Keratinocyte (primary cell): Measurements from ENCODE around the gene GALNT13. TPM values are rescaled to one million over a fixed set of nuclear protein-coding genes. Genes with fewer than 3 reads are reported as not detected.

ENCODE experiments used
- DNase-seq: peaks from one replicate; pipeline ENCODE4 v3.0.0-alpha.2; 2011; ENCODE audit warnings: low read depth, missing footprints, low spot score
- FAIRE-seq: peaks from 2 replicates; lab custom pipeline; 2011; peaks lifted over from hg19 to GRCh38; lab: Jason Lieb, UNC
- H2AFZ ChIP-seq: 2 replicates; pipeline ENCODE4 v1.6.0; 2012; ENCODE audit warnings: low read length, control low read depth, inconsistent platforms; ENCODE audit not compliant: control insufficient read depth
- H3K27ac ChIP-seq: 2 replicates; pipeline ENCODE4 v1.5.1; 2011; ENCODE audit warnings: low read length; ENCODE audit not compliant: control insufficient read depth, insufficient read depth
- H3K27me3 ChIP-seq: 3 replicates; pipeline ENCODE4 v1.6.0; 2011; ENCODE audit warnings: low read length; ENCODE audit not compliant: control insufficient read depth, insufficient read depth; ENCODE audit errors: extremely low read depth
- H3K36me3 ChIP-seq, 2 experiments: 2 replicates in 1 of 2; 3 replicates in 1 of 2; pipeline ENCODE4 v1.5.1; 2011; ENCODE audit warnings: low read length in 2 of 2, mild to moderate bottlenecking in 1 of 2; ENCODE audit not compliant: control insufficient read depth in 2 of 2, insufficient read depth in 2 of 2; ENCODE audit errors: extremely low read depth in 1 of 2
- H3K4me1 ChIP-seq: 3 replicates; pipeline ENCODE4 v1.5.1; 2011; ENCODE audit warnings: low read length; ENCODE audit not compliant: control insufficient read depth, insufficient read depth; ENCODE audit errors: extremely low read depth
- H3K4me2 ChIP-seq: 3 replicates; pipeline ENCODE4 v1.6.0; 2011; ENCODE audit warnings: low read depth, low read length; ENCODE audit not compliant: control insufficient read depth, insufficient read depth; ENCODE audit errors: extremely low read depth
- H3K4me3 ChIP-seq, 3 experiments: fragments of 200-600 bp in 1 of 3; sonication (generic) in 1 of 3; 2 replicates in 2 of 3; 3 replicates in 1 of 3; pipeline ENCODE4 v1.5.1; 2011 to 2016; ENCODE audit warnings: low read length in 3 of 3, mild to moderate bottlenecking in 3 of 3, control low read depth in 2 of 3, inconsistent platforms in 1 of 3, low read depth in 1 of 3, mixed read lengths in 1 of 3, mixed run types in 1 of 3, moderate library complexity in 1 of 3; ENCODE audit not compliant: control insufficient read depth in 2 of 3, insufficient read depth in 2 of 3; ENCODE audit errors: extremely low read depth in 1 of 3
- H3K79me2 ChIP-seq: 2 replicates; pipeline ENCODE4 v1.6.0; 2012; ENCODE audit warnings: low read length; ENCODE audit not compliant: control insufficient read depth, insufficient read depth
- H3K9ac ChIP-seq: 3 replicates; pipeline ENCODE4 v1.6.0; 2011; ENCODE audit warnings: low read length; ENCODE audit not compliant: control insufficient read depth, insufficient read depth; ENCODE audit errors: extremely low read depth
- H3K9me1 ChIP-seq: 3 replicates; pipeline ENCODE4 v1.6.0; 2011; ENCODE audit warnings: low read length; ENCODE audit not compliant: control insufficient read depth, insufficient read depth; ENCODE audit errors: extremely low read depth
- H3K9me3 ChIP-seq: 2 replicates; pipeline ENCODE4 v1.5.1; 2012; ENCODE audit warnings: low read depth, low read length; ENCODE audit not compliant: control insufficient read depth
- H4K20me1 ChIP-seq: 3 replicates; pipeline ENCODE4 v1.6.0; 2011; ENCODE audit warnings: low read length; ENCODE audit not compliant: control insufficient read depth, insufficient read depth; ENCODE audit errors: extremely low read depth
- EZH2 ChIP-seq: IDR thresholded peaks from one replicate; pipeline ENCODE4 v1.6.1; 2012; ENCODE audit warnings: inconsistent platforms, mild to moderate bottlenecking, low read length, moderate library complexity
- dilution Hi-C: fragments of 300-500 bp; cut with MboI; formaldehyde crosslinking; loops from one replicate; pipeline ENCODE4 v1.7.0; 2020; ENCODE audit warnings: low sequenced_read_pairs; ENCODE audit not compliant: extremely low pct_ligation_motif_present
- polyA plus RNA-seq, 5 experiments: library from polyadenylated mRNA; depleted of rRNA in 3 of 5; stranded (reverse) in 3 of 5; stranded (forward) in 1 of 5; unstranded in 1 of 5; fragments of >200 nt; gene quantifications; 1 replicate in 1 of 5; 2 replicates in 3 of 5; 3 replicates in 1 of 5; pipeline versions ENCODE4 v1.2.1 to v1.2.3, GENCODE V29; 2011 to 2012; ENCODE audit warnings: missing spikeins in 2 of 5, low read depth in 1 of 5, low replicate concordance in 1 of 5
- TF ChIP-seq, protein P1 (sequence below), 3 experiments: IDR thresholded peaks in 1 of 3; conservative IDR thresholded peaks in 1 of 3; optimal IDR thresholded peaks in 1 of 3; 2 replicates in 2 of 3; 3 replicates in 1 of 3; pipeline versions ENCODE3 to v1.5.1; 2011; ENCODE audit warnings: low read length in 3 of 3, mild to moderate bottlenecking in 3 of 3, moderate library complexity in 2 of 3, control low read depth in 1 of 3, inconsistent platforms in 1 of 3; ENCODE audit not compliant: insufficient read depth in 2 of 3; ENCODE audit errors: extremely low read depth in 1 of 3

The GALNT13 gene
- polyA plus RNA-seq, 1 donor (not counting 4 experiments of a cell fraction or from before 2014, with no cell fraction given) = not detected

DNA sequence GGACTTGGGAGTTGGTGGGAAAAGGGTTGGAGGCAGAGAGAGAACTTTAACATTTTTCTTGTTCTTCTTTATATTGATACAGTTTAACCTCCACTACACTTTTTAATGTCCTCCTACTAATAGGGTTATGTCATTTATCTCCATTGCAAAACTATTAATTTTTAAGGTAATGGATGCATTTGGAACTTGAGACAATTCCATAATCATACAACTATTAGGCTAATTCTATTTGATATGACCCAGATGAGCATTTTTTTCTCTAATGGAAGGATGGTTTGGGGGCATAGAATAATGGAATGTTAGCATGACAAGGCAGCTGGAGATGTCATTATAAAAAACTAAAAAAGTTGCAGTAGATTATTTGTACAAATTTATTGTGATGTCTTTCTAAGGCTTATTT lies 587.6 kb downstream of the GALNT13 start:
- Histone ChIP-seq H4K20me1 (no peaks in the 10 kb centered on the region), H3K9me3 (no peaks in the 10 kb centered on the region), H3K4me1 (no peaks in the 10 kb centered on the region), H3K79me2 (no peaks in the 10 kb centered on the region), H3K9ac (no peak overlapping the region), H3K4me2 (no peak overlapping the region), H2AFZ (no peak overlapping the region), H3K36me3 (no peaks in the 10 kb centered on the region), H3K9me1 (no peaks in the 10 kb centered on the region), H3K4me3 (no peak overlapping the region), H3K27ac (no peak overlapping the region), H3K27me3 (no peaks in the 10 kb centered on the region)
- dilution Hi-C loops = no loop called here
- DNase-seq = no peak
- no peak for TF ChIP-seq EZH2
- TF ChIP-seq, protein P1, sequence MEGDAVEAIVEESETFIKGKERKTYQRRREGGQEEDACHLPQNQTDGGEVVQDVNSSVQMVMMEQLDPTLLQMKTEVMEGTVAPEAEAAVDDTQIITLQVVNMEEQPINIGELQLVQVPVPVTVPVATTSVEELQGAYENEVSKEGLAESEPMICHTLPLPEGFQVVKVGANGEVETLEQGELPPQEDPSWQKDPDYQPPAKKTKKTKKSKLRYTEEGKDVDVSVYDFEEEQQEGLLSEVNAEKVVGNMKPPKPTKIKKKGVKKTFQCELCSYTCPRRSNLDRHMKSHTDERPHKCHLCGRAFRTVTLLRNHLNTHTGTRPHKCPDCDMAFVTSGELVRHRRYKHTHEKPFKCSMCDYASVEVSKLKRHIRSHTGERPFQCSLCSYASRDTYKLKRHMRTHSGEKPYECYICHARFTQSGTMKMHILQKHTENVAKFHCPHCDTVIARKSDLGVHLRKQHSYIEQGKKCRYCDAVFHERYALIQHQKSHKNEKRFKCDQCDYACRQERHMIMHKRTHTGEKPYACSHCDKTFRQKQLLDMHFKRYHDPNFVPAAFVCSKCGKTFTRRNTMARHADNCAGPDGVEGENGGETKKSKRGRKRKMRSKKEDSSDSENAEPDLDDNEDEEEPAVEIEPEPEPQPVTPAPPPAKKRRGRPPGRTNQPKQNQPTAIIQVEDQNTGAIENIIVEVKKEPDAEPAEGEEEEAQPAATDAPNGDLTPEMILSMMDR (optimal IDR thresholded peaks at IDR 0.05 in 1 of 3, IDR thresholded peaks at IDR 0.05 in 1 of 3, conservative IDR thresholded peaks at IDR 0.05 in 1 of 3; ENCODE audit: extremely low read depth in 1 of 3, insufficient read depth in 2 of 3, low read length in 3 of 3) = no peak
- FAIRE-seq = no peak

DNA sequence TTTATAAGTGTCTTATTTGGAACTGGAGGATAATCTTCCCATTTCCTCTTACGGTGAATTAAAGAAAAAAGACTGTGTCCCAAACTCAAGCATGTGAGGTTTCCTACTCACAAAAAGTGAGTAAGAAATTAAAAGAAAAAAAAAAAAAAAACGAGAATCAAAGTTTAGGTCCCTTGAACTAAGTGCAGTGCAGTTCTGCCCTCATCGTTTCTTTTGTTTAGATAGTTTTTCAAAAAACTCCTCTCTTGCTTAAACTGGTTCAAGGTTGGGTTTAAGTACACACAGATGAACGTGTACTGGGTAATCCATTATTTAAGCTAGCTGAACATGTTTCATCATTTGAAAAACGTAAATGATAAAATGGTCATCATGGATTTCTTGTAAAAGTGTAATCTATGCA lies 590.9 kb downstream of the GALNT13 start:
- Histone ChIP-seq H3K4me2 (no peak overlapping the region), H3K27ac (no peak overlapping the region), H3K4me1 (no peaks in the 10 kb centered on the region), H3K36me3 (no peaks in the 10 kb centered on the region), H4K20me1 (no peaks in the 10 kb centered on the region), H3K9ac (no peak overlapping the region), H3K79me2 (no peaks in the 10 kb centered on the region), H3K27me3 (no peaks in the 10 kb centered on the region), H3K4me3 (no peak overlapping the region), H3K9me3 (no peaks in the 10 kb centered on the region), H2AFZ (no peak overlapping the region), H3K9me1 (no peaks in the 10 kb centered on the region)
- FAIRE-seq (no peak), DNase-seq (no peak)
- dilution Hi-C loops = no loop called here
- TF ChIP-seq, protein P1 (optimal IDR thresholded peaks at IDR 0.05 in 1 of 3, IDR thresholded peaks at IDR 0.05 in 1 of 3, conservative IDR thresholded peaks at IDR 0.05 in 1 of 3; ENCODE audit: extremely low read depth in 1 of 3, insufficient read depth in 2 of 3, low read length in 3 of 3) = no peak
- TF ChIP-seq EZH2 = no peak
